HL-60 (cell line): ENCODE measurements around the gene DMXL1.
"Not testable (repeated sequence)": the region's sequence is repeated elsewhere in the genome, so short reads cannot be mapped to it uniquely, and the experiment has no call there.

Experiments used
- DNase-seq, 2 experiments: peaks; one replicate each; pipeline ENCODE4 v3.0.0-alpha.2; 2010 to 2020; ENCODE audit warnings: low read depth in 1 of 2, low spot score in 1 of 2
- H3K27ac ChIP-seq: fragments of 250-450 bp; sonication (Bioruptor Pico); replicated peaks from 2 replicates; pipeline ENCODE4 v1.5.1; 2020; ENCODE audit warnings: mild to moderate bottlenecking, moderate library complexity
- H3K27me3 ChIP-seq: fragments of 250-450 bp; sonication (Bioruptor Pico); 2 replicates; pipeline ENCODE4 v1.5.1; 2021; ENCODE audit warnings: mild to moderate bottlenecking, moderate library complexity; ENCODE audit not compliant: insufficient read depth, poor library complexity, severe bottlenecking
- H3K4me3 ChIP-seq: replicated peaks from 2 replicates; pipeline ENCODE4 v1.5.1; 2011; ENCODE audit warnings: mild to moderate bottlenecking, control low read depth, low read length; ENCODE audit not compliant: insufficient read depth
- GABPA ChIP-seq: IDR thresholded peaks from 2 replicates; pipeline ENCODE4 v1.6.1; 2012; ENCODE audit warnings: low read depth
- POLR2AphosphoS5 ChIP-seq: IDR thresholded peaks from 2 replicates; pipeline ENCODE4 v1.6.1; 2012; ENCODE audit warnings: low read depth
- SPI1 ChIP-seq: IDR thresholded peaks from 2 replicates; pipeline ENCODE4 v1.6.1; 2012; ENCODE audit warnings: low read depth, mild to moderate bottlenecking, borderline replicate concordance
- TF ChIP-seq, protein P1 (sequence below): IDR thresholded peaks from one replicate; pipeline ENCODE4 v1.5.1; 2011; ENCODE audit warnings: low read length, control low read depth, inconsistent platforms; ENCODE audit not compliant: insufficient read depth
- TF ChIP-seq, protein P2 (sequence below): IDR thresholded peaks from 2 replicates; pipeline ENCODE4 v1.6.1; 2012; ENCODE audit warnings: low read depth; ENCODE audit not compliant: insufficient replicate concordance

DMXL1 gene

DNA sequence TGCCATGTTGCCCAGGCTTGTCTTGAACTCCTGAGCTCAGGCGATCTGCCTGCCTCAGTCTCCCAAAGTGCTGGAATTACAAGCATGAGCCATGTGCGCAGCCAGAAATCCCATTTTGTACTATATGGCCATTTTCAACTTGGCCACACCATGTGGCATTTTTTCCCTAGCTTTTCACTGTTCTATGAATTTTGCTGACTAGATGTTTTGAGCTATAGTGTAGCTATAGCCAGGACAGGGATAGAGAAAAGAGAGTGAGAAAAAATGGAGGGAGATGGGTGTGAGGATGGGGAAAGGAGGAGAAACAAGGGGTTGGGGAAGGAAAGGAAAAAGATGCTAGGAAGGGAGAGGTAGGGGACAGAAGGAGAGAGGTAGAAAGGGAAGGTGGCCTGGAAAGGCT lies 46.4 kb downstream of the DMXL1 start:
- Histone ChIP-seq H3K27ac (no peak overlapping the region), H3K4me3 (no peak overlapping the region), H3K27me3 (no peaks in the 10 kb centered on the region)
- TF ChIP-seq, protein P1, sequence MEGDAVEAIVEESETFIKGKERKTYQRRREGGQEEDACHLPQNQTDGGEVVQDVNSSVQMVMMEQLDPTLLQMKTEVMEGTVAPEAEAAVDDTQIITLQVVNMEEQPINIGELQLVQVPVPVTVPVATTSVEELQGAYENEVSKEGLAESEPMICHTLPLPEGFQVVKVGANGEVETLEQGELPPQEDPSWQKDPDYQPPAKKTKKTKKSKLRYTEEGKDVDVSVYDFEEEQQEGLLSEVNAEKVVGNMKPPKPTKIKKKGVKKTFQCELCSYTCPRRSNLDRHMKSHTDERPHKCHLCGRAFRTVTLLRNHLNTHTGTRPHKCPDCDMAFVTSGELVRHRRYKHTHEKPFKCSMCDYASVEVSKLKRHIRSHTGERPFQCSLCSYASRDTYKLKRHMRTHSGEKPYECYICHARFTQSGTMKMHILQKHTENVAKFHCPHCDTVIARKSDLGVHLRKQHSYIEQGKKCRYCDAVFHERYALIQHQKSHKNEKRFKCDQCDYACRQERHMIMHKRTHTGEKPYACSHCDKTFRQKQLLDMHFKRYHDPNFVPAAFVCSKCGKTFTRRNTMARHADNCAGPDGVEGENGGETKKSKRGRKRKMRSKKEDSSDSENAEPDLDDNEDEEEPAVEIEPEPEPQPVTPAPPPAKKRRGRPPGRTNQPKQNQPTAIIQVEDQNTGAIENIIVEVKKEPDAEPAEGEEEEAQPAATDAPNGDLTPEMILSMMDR: no peak
- TF ChIP-seq POLR2AphosphoS5: no peak
- TF ChIP-seq GABPA: no peak
- TF ChIP-seq, protein P2, sequence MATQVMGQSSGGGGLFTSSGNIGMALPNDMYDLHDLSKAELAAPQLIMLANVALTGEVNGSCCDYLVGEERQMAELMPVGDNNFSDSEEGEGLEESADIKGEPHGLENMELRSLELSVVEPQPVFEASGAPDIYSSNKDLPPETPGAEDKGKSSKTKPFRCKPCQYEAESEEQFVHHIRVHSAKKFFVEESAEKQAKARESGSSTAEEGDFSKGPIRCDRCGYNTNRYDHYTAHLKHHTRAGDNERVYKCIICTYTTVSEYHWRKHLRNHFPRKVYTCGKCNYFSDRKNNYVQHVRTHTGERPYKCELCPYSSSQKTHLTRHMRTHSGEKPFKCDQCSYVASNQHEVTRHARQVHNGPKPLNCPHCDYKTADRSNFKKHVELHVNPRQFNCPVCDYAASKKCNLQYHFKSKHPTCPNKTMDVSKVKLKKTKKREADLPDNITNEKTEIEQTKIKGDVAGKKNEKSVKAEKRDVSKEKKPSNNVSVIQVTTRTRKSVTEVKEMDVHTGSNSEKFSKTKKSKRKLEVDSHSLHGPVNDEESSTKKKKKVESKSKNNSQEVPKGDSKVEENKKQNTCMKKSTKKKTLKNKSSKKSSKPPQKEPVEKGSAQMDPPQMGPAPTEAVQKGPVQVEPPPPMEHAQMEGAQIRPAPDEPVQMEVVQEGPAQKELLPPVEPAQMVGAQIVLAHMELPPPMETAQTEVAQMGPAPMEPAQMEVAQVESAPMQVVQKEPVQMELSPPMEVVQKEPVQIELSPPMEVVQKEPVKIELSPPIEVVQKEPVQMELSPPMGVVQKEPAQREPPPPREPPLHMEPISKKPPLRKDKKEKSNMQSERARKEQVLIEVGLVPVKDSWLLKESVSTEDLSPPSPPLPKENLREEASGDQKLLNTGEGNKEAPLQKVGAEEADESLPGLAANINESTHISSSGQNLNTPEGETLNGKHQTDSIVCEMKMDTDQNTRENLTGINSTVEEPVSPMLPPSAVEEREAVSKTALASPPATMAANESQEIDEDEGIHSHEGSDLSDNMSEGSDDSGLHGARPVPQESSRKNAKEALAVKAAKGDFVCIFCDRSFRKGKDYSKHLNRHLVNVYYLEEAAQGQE: no peak
- no peak for TF ChIP-seq SPI1
- no peak for DNase-seq

DNA sequence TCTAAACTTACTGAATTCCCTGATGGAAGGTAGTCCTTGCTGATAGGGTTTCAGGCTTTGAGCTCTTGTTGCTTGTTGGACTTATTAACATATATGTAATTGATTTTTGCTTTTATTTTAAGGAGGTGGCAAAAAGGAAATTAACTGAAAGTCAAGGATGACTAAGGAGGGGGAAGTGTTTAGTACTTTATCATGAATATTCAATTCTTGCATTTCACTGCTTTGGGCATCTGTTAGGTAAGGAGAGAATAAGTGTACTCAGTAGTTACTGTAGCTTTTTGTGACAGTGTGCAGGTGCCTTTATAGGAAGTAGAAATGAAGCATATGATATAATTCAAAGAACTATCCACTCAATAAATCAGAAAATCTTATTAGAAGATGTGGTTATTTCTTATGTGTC lies 47.1 kb downstream of the DMXL1 start:
- no peaks in the 10 kb centered on the region for H3K27me3 ChIP-seq
- no peak overlapping the region for H3K27ac ChIP-seq
- no peak overlapping the region for H3K4me3 ChIP-seq
- DNase-seq: no peak
- no peak for TF ChIP-seq POLR2AphosphoS5
- TF ChIP-seq SPI1: no peak
- TF ChIP-seq, protein P1: no peak
- no peak for TF ChIP-seq GABPA
- TF ChIP-seq, protein P2: no peak

DNA sequence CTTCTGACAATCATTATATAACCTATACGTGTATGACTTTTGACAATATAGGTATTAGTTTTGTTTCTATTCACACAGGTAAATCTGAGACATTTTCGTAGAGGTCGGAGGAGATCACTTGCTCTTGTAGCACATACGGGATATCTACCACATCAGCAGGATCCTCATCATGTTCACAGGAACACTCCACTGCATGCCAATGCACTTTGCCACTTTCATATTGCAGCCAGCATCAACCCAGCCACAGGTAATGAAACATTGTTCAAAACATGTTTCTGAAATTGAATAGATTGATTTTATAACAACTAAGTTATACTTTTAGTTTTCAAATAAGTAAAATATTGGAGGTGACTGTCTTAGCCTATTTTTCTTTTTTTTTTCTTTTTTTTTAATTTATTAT lies 50.0 kb downstream of the DMXL1 start:
- Histone ChIP-seq H3K27ac (no peak overlapping the region), H3K4me3 (no peak overlapping the region), H3K27me3 (no peaks in the 10 kb centered on the region)
- no peak for DNase-seq
- TF ChIP-seq, protein P2: no peak
- TF ChIP-seq SPI1 (no peak), POLR2AphosphoS5 (no peak), GABPA (no peak)
- TF ChIP-seq, protein P1: no peak

DNA sequence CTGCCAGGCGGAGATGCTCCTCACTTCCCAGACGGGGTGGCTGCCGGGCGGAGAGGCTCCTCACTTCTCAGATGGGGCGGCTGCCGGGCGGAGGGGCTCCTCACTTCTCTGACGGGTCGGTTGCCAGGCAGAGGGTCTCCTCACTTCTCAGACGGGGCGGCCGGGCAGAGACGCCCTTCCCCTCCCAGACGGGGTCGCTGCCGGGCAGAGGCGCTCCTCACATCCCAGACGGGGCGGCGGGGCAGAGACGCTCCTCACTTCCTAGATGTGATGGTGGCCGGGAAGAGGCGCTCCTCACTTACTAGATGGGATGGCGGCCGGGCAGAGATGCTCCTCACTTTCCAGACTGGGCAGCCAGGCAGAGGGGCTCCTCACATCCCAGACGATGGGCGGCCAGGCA lies 51.6 kb downstream of the DMXL1 start:
- not testable (repeated sequence) for H3K27me3 ChIP-seq, DNase-seq, H3K27ac ChIP-seq, H3K4me3 ChIP-seq
